WTC11 (cell line): ENCODE measurements around the gene NPEPL1. TPM values are rescaled to one million over a fixed set of nuclear protein-coding genes. Genes with fewer than 3 reads are reported as not detected.

ENCODE experiments used
- ATAC-seq: fragments of 200-7000 bp; cut with Tn5 transposase; 2 replicates; pipeline ENCODE4 v1.10.0; 2021; ENCODE audit warnings: mild to moderate bottlenecking, moderate library complexity
- CTCF ChIA-PET: fragments of 300-600 bp; sonication (Branson Sonifier 250); formaldehyde crosslinking; loops from one replicate; lab custom pipeline; 2021; ENCODE audit warnings: antibody characterized with exemption; lab: Charles Lee
- POLR2A ChIA-PET: fragments of 350-600 bp; sonication (Branson Sonifier 250); formaldehyde crosslinking; loops from one replicate; lab custom pipeline; 2021; ENCODE audit warnings: antibody characterized with exemption; lab: Charles Lee
- DNase-seq: peaks from one replicate; pipeline ENCODE4 v3.0.0; 2021; ENCODE audit warnings: low spot score
- H3K27ac Mint-ChIP-seq: 2 replicates; pipeline ENCODE4 v1.8.0; 2021; ENCODE audit warnings: mixed read lengths
- H3K27me3 Mint-ChIP-seq: 2 replicates; pipeline ENCODE4 v1.8.0; 2021; ENCODE audit warnings: low read depth, mild to moderate bottlenecking, moderate library complexity, mixed read lengths
- H3K36me3 Mint-ChIP-seq: 2 replicates; pipeline ENCODE4 v1.8.0; 2021; ENCODE audit warnings: mixed read lengths
- H3K4me1 Mint-ChIP-seq: 2 replicates; pipeline ENCODE4 v1.8.0; 2022; ENCODE audit warnings: mixed read lengths
- H3K4me3 Mint-ChIP-seq: 2 replicates; pipeline ENCODE4 v1.8.0; 2021; ENCODE audit warnings: mild to moderate bottlenecking, moderate library complexity, mixed read lengths
- H3K9me3 Mint-ChIP-seq: 2 replicates; pipeline ENCODE4 v1.8.0; 2021; ENCODE audit warnings: mixed read lengths
- CREB1 ChIP-seq: sonication (generic); formaldehyde crosslinking; IDR thresholded peaks from 2 replicates; pipeline ENCODE4 v1.8.0; 2023; ENCODE audit warnings: mild to moderate bottlenecking, missing genetic modification reagents
- ESRRA ChIP-seq: sonication (generic); formaldehyde crosslinking; IDR thresholded peaks from 2 replicates; pipeline ENCODE4 v1.8.1; 2022; ENCODE audit warnings: mild to moderate bottlenecking, missing genetic modification reagents, borderline replicate concordance
- ETV6 ChIP-seq: sonication (generic); formaldehyde crosslinking; IDR thresholded peaks from 2 replicates; pipeline ENCODE4 v1.8.1; 2022; ENCODE audit warnings: mild to moderate bottlenecking, missing genetic modification reagents
- FOXP1 ChIP-seq: sonication (generic); formaldehyde crosslinking; IDR thresholded peaks from 2 replicates; pipeline ENCODE4 v1.8.0; 2022; ENCODE audit warnings: missing genetic modification reagents, mild to moderate bottlenecking, moderate library complexity, borderline replicate concordance
- FOXP4 ChIP-seq: sonication (generic); formaldehyde crosslinking; IDR thresholded peaks from 2 replicates; pipeline ENCODE4 v1.8.0; 2022; ENCODE audit warnings: mild to moderate bottlenecking, missing genetic modification reagents
- JAZF1 ChIP-seq: fragments of 250-450 bp; sonication (Bioruptor Pico); IDR thresholded peaks from 2 replicates; pipeline ENCODE4 v1.9.0; 2021; ENCODE audit warnings: moderate library complexity, mild to moderate bottlenecking, inconsistent platforms
- MAX ChIP-seq: sonication (generic); formaldehyde crosslinking; IDR thresholded peaks from 2 replicates; pipeline ENCODE4 v1.8.0; 2022; ENCODE audit warnings: mild to moderate bottlenecking, missing genetic modification reagents
- NFATC4 ChIP-seq: fragments of 250-450 bp; sonication (Bioruptor Pico); IDR thresholded peaks from 2 replicates; pipeline ENCODE4 v1.9.0; 2021; ENCODE audit warnings: mild to moderate bottlenecking
- NR2C2 ChIP-seq: sonication (generic); formaldehyde crosslinking; IDR thresholded peaks from 2 replicates; pipeline ENCODE4 v1.8.0; 2022; ENCODE audit warnings: mild to moderate bottlenecking, missing genetic modification reagents
- PRRX2 ChIP-seq: fragments of 250-450 bp; sonication (Bioruptor Pico); IDR thresholded peaks from 2 replicates; pipeline ENCODE4 v1.8.0; 2021; ENCODE audit warnings: mild to moderate bottlenecking
- RORB ChIP-seq: fragments of 250-450 bp; sonication (Bioruptor Pico); IDR thresholded peaks from 2 replicates; pipeline ENCODE4 v1.9.0; 2021; ENCODE audit warnings: mild to moderate bottlenecking
- SP1 ChIP-seq: sonication (generic); formaldehyde crosslinking; conservative IDR thresholded peaks from 2 replicates; pipeline ENCODE4 v1.8.1; 2022; ENCODE audit warnings: missing genetic modification reagents
- TEAD4 ChIP-seq: sonication (generic); formaldehyde crosslinking; IDR thresholded peaks from 2 replicates; pipeline ENCODE4 v1.8.0; 2022; ENCODE audit warnings: mild to moderate bottlenecking, missing genetic modification reagents
- USF2 ChIP-seq: sonication (generic); formaldehyde crosslinking; IDR thresholded peaks from 2 replicates; pipeline ENCODE4 v1.8.1; 2023; ENCODE audit warnings: mild to moderate bottlenecking, missing genetic modification reagents, moderate library complexity
- ZNF219 ChIP-seq: sonication (generic); formaldehyde crosslinking; IDR thresholded peaks from 2 replicates; pipeline ENCODE4 v1.8.0; 2023; ENCODE audit warnings: missing genetic modification reagents, mild to moderate bottlenecking, borderline replicate concordance
- ZNF317 ChIP-seq: sonication (generic); formaldehyde crosslinking; IDR thresholded peaks from 2 replicates; pipeline ENCODE4 v1.8.1; 2023; ENCODE audit warnings: low read depth, mild to moderate bottlenecking, moderate library complexity, missing genetic modification reagents, borderline replicate concordance
- total RNA-seq: library from RNA; stranded (reverse); gene quantifications from 3 replicates; pipeline ENCODE4 v1.2.3, GENCODE V29; 2021
- TF ChIP-seq, protein P1 (sequence below): sonication (generic); formaldehyde crosslinking; IDR thresholded peaks from 2 replicates; pipeline ENCODE4 v1.8.1; 2023; ENCODE audit warnings: mild to moderate bottlenecking, missing genetic modification reagents, borderline replicate concordance
- TF ChIP-seq, protein P2 (sequence below): sonication (generic); formaldehyde crosslinking; IDR thresholded peaks from 2 replicates; pipeline ENCODE4 v1.8.1; 2023; ENCODE audit warnings: mild to moderate bottlenecking, missing genetic modification reagents, moderate library complexity

Gene NPEPL1
- total RNA-seq, 1 experiment from 2014 or later: 39.9 TPM

DNA sequence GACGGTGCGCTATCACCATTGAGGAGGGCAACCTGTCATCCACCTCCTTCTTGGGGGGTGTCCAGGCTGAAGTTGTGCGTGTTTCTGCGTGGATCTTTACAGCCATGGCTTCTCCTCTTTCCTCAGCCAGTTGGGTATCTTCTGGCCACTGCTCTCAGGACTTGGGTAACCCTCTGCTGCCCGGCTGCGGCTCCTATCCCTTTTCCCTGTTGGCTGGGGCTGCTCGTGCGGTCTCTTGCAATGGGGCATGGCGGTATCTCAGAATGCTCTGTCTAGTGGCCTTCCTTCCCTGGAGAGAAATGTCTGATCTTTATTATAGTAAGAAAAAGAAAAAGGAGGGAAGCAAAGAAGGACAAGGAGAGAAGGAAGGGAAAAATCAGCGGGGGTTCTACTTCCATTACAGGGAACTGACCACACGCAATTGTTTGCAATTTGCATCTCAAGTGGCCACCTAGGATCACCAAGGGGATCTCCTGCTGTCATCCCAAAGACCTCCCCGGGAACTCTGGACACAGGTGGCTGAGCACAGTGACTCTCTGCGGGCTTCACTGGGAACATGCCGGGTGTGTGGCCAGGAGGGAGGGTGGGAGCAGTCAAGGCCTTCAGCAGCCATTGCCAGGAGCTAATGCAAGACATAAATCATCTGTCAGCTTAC, 60.8 kb downstream of the NPEPL1 start (continued):
- TF ChIP-seq JAZF1 (CRISPR knock-in tag): no peak
- 0 out of 2 replicates have a peak, but pooled peaks have one; percentile 32 for TF ChIP-seq MAX

GRCh38 chr20:58753922-58754551, 61.4 kb downstream of the NPEPL1 start:
- Mint-ChIP-seq H3K4me1 (peaks cover 47% of the 10 kb centered on the region), H3K9me3 (peaks cover 17% of the 10 kb centered on the region), H3K36me3 (no peaks in the 10 kb centered on the region), H3K27ac (peak overlapping the region; percentile 66; the same call in 1 of the 2 replicates), H3K27me3 (peaks cover 55% of the 10 kb centered on the region), H3K4me3 (no peak overlapping the region)
- ChIA-PET CTCF (interaction anchor here (0.7 to 2.1 kb wide), 3 partner anchors 9 to 103 kb away, joined by 4 to 8 read pairs (median 6); partner anchors contain the start of gene STX16), POLR2A (interaction anchor here (0.6 kb wide), 1 partner anchor 39 kb away, joined by 3 read pairs; no protein-coding TSS in a partner anchor)
- ATAC-seq (peak; percentile 35), DNase-seq (no peak)
- TF ChIP-seq SP1 (CRISPR knock-in tag) (no peak), PRRX2 (no peak), ESRRA (CRISPR knock-in tag) (no peak), CREB1 (CRISPR knock-in tag) (no peak), RORB (no peak), FOXP4 (CRISPR knock-in tag) (no peak; the same call in 1 of the 2 replicates), TEAD4 (CRISPR knock-in tag) (no peak), ETV6 (CRISPR knock-in tag) (no peak), ZNF219 (no peak), ZNF317 (CRISPR knock-in tag) (no peak), NR2C2 (CRISPR knock-in tag) (no peak), FOXP1 (CRISPR knock-in tag) (no peak), NFATC4 (CRISPR knock-in tag) (no peak), USF2 (CRISPR knock-in tag) (no peak)
- TF ChIP-seq, protein P1, sequence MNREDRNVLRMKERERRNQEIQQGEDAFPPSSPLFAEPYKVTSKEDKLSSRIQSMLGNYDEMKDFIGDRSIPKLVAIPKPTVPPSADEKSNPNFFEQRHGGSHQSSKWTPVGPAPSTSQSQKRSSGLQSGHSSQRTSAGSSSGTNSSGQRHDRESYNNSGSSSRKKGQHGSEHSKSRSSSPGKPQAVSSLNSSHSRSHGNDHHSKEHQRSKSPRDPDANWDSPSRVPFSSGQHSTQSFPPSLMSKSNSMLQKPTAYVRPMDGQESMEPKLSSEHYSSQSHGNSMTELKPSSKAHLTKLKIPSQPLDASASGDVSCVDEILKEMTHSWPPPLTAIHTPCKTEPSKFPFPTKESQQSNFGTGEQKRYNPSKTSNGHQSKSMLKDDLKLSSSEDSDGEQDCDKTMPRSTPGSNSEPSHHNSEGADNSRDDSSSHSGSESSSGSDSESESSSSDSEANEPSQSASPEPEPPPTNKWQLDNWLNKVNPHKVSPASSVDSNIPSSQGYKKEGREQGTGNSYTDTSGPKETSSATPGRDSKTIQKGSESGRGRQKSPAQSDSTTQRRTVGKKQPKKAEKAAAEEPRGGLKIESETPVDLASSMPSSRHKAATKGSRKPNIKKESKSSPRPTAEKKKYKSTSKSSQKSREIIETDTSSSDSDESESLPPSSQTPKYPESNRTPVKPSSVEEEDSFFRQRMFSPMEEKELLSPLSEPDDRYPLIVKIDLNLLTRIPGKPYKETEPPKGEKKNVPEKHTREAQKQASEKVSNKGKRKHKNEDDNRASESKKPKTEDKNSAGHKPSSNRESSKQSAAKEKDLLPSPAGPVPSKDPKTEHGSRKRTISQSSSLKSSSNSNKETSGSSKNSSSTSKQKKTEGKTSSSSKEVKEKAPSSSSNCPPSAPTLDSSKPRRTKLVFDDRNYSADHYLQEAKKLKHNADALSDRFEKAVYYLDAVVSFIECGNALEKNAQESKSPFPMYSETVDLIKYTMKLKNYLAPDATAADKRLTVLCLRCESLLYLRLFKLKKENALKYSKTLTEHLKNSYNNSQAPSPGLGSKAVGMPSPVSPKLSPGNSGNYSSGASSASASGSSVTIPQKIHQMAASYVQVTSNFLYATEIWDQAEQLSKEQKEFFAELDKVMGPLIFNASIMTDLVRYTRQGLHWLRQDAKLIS (CRISPR knock-in tag): no peak
- TF ChIP-seq, protein P2, sequence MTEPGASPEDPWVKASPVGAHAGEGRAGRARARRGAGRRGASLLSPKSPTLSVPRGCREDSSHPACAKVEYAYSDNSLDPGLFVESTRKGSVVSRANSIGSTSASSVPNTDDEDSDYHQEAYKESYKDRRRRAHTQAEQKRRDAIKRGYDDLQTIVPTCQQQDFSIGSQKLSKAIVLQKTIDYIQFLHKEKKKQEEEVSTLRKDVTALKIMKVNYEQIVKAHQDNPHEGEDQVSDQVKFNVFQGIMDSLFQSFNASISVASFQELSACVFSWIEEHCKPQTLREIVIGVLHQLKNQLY: no peak
